Measurements from ENCODE around the gene SECISBP2.

DNA sequence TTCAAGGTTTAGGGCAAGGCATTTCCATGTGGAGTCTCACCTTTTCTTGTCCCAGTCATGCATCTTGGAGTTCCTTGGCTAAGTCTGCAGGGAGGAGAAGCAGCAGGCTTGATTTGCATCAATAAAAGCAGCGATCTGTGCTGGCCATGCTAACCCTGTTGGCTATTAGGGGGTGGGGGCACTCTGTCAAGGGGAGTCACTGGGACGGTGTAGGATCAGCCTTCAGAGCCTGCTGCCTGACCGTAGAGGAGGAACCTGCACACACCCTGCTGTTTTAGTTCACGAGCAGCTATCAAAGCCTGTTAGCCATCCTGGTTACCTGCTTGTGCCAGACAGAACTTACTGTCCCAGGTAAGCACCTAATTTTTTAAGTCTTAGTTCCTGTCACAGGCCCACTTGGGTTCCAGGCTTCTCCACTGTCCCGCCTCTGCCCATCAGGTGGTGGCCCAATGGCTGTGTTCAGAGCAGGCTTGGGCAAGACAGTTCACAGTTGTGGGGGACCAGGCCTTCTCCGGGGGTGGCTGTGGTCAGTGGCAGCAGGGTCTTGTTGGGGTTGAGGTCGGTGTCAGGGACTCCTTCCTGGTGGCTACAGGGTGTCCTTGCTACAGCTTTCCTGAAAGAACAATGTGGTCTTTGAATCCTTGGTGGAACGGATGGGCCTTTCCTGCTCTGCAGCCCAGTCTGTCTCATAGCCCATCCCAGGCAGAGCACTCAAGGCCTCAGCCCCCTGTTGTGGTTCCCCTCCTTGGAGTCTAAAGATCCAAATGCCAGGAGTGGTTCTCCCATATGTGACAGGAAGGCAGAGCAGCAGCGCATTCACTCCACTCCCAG, 43.7 kb downstream of the SECISBP2 start:
- TF ChIP-seq, protein P1, sequence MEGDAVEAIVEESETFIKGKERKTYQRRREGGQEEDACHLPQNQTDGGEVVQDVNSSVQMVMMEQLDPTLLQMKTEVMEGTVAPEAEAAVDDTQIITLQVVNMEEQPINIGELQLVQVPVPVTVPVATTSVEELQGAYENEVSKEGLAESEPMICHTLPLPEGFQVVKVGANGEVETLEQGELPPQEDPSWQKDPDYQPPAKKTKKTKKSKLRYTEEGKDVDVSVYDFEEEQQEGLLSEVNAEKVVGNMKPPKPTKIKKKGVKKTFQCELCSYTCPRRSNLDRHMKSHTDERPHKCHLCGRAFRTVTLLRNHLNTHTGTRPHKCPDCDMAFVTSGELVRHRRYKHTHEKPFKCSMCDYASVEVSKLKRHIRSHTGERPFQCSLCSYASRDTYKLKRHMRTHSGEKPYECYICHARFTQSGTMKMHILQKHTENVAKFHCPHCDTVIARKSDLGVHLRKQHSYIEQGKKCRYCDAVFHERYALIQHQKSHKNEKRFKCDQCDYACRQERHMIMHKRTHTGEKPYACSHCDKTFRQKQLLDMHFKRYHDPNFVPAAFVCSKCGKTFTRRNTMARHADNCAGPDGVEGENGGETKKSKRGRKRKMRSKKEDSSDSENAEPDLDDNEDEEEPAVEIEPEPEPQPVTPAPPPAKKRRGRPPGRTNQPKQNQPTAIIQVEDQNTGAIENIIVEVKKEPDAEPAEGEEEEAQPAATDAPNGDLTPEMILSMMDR (IDR thresholded peaks at IDR 0.05) = no peak
- TF ChIP-seq POLR2A (IDR thresholded peaks at IDR 0.05) = no peak
